Skeletal muscle satellite cell (primary cell): ENCODE data around the gene MRAS.

Experiments
- H3K27me3 ChIP-seq: 2 replicates; pipeline ENCODE4 v1.7.0; 2013; ENCODE audit warnings: low read length; ENCODE audit not compliant: control insufficient read depth, insufficient read depth
- H3K36me3 ChIP-seq: 2 replicates; pipeline ENCODE4 v1.7.0; 2013; ENCODE audit warnings: mild to moderate bottlenecking, control low read depth, low read length; ENCODE audit not compliant: insufficient read depth
- H3K4me1 ChIP-seq: 2 replicates; pipeline ENCODE4 v1.7.0; 2013; ENCODE audit warnings: low read length; ENCODE audit not compliant: control insufficient read depth, insufficient read depth
- H3K4me2 ChIP-seq: 2 replicates; pipeline ENCODE4 v1.7.0; 2013; ENCODE audit warnings: mild to moderate bottlenecking, low read length
- H3K4me3 ChIP-seq: 2 replicates; pipeline ENCODE4 v1.7.0; 2013; ENCODE audit warnings: low read length
- H3K9ac ChIP-seq: 2 replicates; pipeline ENCODE4 v1.7.0; 2013; ENCODE audit warnings: mild to moderate bottlenecking, low read depth, low read length, moderate library complexity
- H3K9me3 ChIP-seq: replicated peaks from 2 replicates; pipeline ENCODE4 v1.7.0; 2013; ENCODE audit warnings: mild to moderate bottlenecking, control low read depth, low read length

MRAS gene

DNA sequence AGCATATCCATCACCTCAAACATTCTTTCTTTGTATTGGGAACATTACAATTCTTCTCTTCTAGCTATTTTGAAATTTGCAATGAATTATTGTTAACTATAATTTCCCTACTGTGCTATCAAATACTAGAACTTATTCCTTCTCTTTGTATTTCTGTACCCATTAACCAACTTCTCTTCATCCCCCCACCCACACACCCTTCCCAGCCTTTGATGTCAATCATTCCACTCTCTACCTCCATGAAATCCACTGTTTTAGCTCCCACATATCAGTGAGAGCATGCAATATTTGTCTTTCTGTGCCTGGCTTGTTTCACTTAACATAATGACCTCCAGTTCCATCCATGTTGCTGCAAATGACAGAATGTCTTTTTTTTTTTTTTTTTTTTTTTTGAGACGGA is 30.6 kb downstream of the MRAS start:
- Histone ChIP-seq H3K9ac (no peak overlapping the region), H3K4me3 (no peak overlapping the region), H3K9me3 (no peaks in the 10 kb centered on the region), H3K4me1 (peaks cover 17% of the 10 kb centered on the region), H3K27me3 (no peaks in the 10 kb centered on the region), H3K36me3 (peaks cover 7% of the 10 kb centered on the region), H3K4me2 (no peak overlapping the region)

DNA sequence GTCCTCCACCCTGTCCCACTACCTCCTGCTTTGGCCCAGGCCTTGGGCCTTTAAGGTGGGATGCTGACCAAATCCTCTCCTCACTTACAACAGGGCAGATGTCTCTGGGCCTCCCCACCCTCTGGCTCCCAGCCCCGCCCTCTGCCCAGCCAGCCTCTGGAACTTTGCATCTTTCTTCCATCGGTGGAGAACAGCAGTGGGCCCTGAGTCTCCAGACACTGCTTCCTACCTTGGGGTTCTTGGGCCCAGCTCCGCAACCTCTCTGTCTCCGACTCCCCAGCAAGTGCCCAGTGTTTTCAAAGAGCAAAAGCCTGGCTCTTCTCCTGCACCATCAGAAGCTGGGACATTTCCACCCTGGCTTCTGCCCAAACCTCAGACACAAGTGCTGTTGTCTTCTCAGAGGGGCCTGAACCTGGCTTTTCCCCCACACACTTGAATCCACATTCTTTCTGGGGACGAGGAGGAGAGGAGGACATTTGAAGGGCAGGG is 33.1 kb downstream of the MRAS start:
- Histone ChIP-seq H3K36me3 (peaks cover 5% of the 10 kb centered on the region), H3K9me3 (no peaks in the 10 kb centered on the region), H3K27me3 (no peaks in the 10 kb centered on the region), H3K4me2 (peak overlapping the region; percentile 13), H3K4me1 (peaks cover 17% of the 10 kb centered on the region), H3K4me3 (no peak overlapping the region), H3K9ac (peak overlapping the region; percentile 45)

DNA sequence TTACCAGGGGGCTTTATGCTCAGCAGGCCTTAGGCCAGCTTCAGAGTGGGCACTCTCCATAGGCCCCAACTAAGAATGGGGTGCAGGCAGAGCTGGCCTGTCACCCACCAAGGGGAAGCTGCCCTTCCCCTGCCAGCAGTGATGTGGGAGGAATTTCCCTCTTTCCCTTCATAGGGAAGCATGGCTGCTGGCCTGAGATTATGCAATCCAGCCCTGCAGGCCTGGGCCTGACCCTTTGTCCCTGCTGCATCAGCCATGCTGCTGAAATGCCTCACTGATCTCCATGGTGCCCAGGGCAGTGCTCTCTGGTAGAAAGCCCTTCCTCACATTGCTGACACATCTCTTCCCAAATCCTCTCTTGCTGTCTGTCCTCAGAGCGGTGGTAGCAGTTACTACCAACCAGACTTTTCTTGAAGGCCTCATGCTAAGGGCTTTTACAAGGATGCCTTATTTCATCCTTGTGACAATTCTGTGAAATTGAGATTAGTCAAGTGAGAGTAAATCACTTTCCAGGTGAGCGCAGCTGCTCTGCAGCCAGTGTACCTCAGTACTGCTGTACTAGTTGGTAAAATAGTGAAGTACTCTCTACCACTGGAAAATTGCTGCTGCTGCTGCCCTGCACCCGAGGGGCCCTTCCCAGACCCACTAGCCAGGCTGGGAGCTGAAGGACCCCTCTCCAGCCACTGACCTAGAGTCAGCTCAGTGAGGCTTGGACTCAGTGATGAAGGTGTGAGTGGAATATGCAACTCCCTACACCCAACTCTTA is 33.8 kb downstream of the MRAS start:
- peak overlapping the region; percentile 45 for H3K9ac ChIP-seq
- H3K36me3 ChIP-seq: peaks cover 5% of the 10 kb centered on the region
- H3K27me3 ChIP-seq: no peaks in the 10 kb centered on the region
- no peak overlapping the region for H3K4me3 ChIP-seq
- H3K4me2 ChIP-seq: peak overlapping the region; percentile 13
- peaks cover 17% of the 10 kb centered on the region for H3K4me1 ChIP-seq
- H3K9me3 ChIP-seq: no peaks in the 10 kb centered on the region

DNA sequence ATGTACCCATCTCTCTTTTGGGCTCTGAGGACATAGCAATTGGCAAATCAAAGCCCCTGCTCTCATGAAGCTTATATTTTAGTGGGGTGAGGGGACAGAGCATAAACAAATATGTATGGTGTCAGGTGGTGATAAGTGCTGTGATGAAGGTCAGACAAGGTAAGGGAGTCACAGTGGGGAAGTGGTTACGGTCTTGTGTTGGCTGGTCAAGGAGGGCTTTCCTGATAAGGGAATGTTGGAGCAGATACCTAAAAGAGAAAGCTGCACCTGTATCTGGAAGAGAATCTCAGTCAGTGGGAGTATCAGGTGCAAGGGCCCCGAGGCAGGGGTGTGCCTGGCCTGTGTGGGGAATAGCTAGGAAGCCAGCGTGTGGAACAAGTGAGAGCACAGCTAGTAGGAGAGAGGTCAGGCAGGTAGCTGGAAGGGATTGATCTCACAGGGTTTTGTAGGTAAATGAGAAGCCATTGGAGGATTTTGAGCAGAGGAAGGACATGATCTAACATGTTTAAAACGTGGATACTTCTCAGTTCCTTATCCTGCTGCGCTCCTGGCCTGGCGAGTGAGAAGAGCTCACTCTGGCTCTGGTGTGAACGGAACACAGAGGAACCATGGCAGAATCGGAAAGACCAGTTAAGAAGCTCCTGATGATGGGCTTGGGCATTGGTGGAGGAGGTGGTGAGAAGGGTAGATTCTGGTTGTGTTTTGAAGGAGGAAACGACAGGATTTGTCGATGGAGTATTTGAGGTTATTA is 35.5 kb downstream of the MRAS start:
- Histone ChIP-seq H3K4me1 (peaks cover 17% of the 10 kb centered on the region), H3K27me3 (no peaks in the 10 kb centered on the region), H3K9me3 (no peaks in the 10 kb centered on the region), H3K4me2 (no peak overlapping the region), H3K4me3 (no peak overlapping the region), H3K36me3 (peaks cover 5% of the 10 kb centered on the region), H3K9ac (no peak overlapping the region)

- H3K9me3 ChIP-seq: no peaks in the 10 kb centered on the region
- peaks cover 5% of the 10 kb centered on the region for H3K36me3 ChIP-seq
- no peaks in the 10 kb centered on the region for H3K27me3 ChIP-seq
- H3K9ac ChIP-seq: no peak overlapping the region
- H3K4me2 ChIP-seq: no peak overlapping the region
- H3K4me3 ChIP-seq: no peak overlapping the region
- H3K4me1 ChIP-seq: peaks cover 23% of the 10 kb centered on the region
Measured at GRCh38 chr3:138384531-138384930, 36.2 kb downstream of the MRAS start.

DNA sequence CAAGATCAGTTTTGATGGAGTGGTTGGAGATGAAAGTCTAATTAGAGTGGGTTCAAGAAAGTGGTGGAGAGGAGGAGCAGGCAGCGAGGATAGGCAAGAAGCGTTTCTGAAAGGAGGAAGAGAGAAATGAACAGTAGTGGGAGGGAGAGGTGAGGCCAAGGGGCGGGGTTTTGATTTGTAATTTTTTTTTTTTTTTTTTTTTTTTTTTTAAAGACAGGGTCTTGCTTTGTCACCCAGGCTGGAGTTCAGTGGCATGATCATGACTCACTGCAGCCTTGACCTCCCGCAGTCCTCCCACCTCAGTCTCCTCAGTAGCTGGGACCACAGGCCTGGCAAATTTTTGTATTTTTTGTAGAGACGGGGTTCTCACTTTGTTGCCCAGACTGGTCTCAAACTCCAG is 36.6 kb downstream of the MRAS start:
- no peak overlapping the region for H3K9ac ChIP-seq
- peaks cover 28% of the 10 kb centered on the region for H3K4me1 ChIP-seq
- no peak overlapping the region for H3K4me3 ChIP-seq
- H3K27me3 ChIP-seq: no peaks in the 10 kb centered on the region
- H3K4me2 ChIP-seq: no peak overlapping the region
- H3K9me3 ChIP-seq: no peaks in the 10 kb centered on the region
- H3K36me3 ChIP-seq: peaks cover 5% of the 10 kb centered on the region

DNA sequence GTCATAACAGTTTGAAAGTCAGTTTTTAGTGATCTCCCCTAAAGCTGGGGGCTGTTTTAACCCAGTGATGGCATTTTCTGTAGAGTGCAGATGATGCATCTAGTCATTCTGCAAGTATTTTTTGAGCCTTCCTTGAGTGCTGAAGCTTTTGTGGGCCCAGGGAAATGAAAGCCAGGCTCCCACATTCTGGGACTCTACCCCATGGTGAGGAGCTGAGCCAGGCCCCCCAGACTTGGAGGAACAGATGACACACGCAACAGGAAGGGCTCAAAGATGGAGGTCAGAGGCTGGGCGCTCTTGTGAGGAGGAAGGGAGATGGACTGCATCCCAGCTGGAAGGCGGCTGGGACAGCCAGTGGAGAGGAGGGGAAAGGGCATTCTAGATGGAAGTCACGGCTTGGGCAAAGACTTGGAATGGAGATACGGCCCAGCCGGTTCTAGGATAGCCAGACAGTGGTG is 40.8 kb downstream of the MRAS start:
- Histone ChIP-seq H3K4me2 (peak overlapping the region; percentile 78), H3K9ac (peak overlapping the region; percentile 51), H3K36me3 (peaks cover 4% of the 10 kb centered on the region), H3K4me1 (peaks cover 24% of the 10 kb centered on the region), H3K27me3 (no peaks in the 10 kb centered on the region), H3K4me3 (no peak overlapping the region), H3K9me3 (no peaks in the 10 kb centered on the region)

GRCh38 chr3:138389841-138390581 is 41.6 kb downstream of the MRAS start:
- Histone ChIP-seq H3K27me3 (no peaks in the 10 kb centered on the region), H3K4me1 (peaks cover 24% of the 10 kb centered on the region), H3K4me2 (peak overlapping the region; percentile 78), H3K36me3 (no peaks in the 10 kb centered on the region), H3K9me3 (no peaks in the 10 kb centered on the region), H3K4me3 (peak overlapping the region; percentile 50), H3K9ac (peak overlapping the region; percentile 51)

DNA sequence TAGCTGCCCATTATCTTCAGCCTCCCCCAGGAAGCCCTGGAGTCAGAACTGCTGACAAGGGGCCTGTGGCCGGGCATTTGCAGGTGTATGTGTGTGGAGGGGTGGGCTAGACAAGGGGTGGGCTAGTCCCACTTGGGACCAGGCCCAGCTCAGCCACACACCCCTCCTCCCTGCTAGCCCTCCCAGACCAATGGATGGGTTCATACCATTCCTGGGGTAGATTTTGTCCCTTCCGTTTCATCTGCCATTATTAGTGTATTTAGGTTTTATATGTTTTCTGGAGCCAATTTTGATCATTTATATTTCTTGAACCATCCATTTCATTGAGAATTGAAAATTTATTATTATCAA is 42.2 kb downstream of the MRAS start:
- H3K9me3 ChIP-seq: no peaks in the 10 kb centered on the region
- H3K4me1 ChIP-seq: peaks cover 24% of the 10 kb centered on the region
- H3K9ac ChIP-seq: no peak overlapping the region
- peak overlapping the region; percentile 78 for H3K4me2 ChIP-seq
- H3K4me3 ChIP-seq: no peak overlapping the region
- H3K36me3 ChIP-seq: no peaks in the 10 kb centered on the region
- no peaks in the 10 kb centered on the region for H3K27me3 ChIP-seq

GRCh38 chr3:138394156-138394555 is 45.8 kb downstream of the MRAS start:
- Histone ChIP-seq H3K9me3 (no peaks in the 10 kb centered on the region), H3K27me3 (no peaks in the 10 kb centered on the region), H3K4me3 (no peak overlapping the region), H3K36me3 (no peaks in the 10 kb centered on the region), H3K4me2 (no peak overlapping the region), H3K4me1 (peaks cover 22% of the 10 kb centered on the region), H3K9ac (no peak overlapping the region)

DNA sequence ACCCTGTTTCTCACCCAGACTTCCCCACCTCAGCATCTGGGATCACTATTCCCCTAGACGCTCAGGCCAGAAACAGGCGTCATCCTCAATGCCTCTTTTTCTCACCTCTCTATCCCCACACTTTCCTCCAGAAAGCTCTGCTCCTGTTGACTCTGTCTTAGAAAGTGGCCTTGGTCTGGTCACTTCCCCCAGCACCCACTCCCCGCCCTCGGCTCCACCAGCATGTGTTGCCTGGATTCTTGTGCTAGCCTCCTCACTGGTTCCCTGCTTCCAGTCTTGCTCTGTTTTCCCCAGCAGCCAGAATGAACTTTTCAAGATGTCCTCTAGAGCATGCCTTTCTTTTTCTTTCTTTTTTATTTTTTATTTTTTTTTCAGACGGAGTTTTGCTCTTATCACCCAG is 46.3 kb downstream of the MRAS start:
- H3K27me3 ChIP-seq: no peaks in the 10 kb centered on the region
- no peaks in the 10 kb centered on the region for H3K36me3 ChIP-seq
- no peaks in the 10 kb centered on the region for H3K9me3 ChIP-seq
- peaks cover 16% of the 10 kb centered on the region for H3K4me1 ChIP-seq
- H3K4me3 ChIP-seq: no peak overlapping the region
- H3K9ac ChIP-seq: no peak overlapping the region
- no peak overlapping the region for H3K4me2 ChIP-seq
